ENCODE measurements around the gene MLXIPL.

The MLXIPL gene

DNA sequence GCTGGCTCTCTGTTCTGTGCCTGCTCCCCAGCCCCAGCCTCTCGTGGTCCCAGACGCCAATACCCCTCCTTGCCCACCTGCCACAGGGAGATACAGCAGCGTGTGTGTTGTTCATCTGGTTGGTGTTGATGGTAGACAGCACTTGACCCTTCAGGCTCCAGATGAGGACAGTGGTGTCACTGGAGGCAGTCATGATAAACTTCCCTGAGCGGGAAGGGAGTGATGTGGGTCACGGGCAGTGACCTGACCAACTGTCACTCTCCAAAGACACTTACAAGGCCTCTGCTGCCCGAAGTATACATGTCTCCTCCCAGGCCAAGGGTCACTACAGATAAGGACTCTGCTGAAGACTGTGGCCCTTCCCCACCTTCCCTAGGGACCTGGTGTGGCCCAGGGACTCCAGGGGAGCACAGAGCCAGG lies 51.5 kb downstream of the MLXIPL start:
- Histone ChIP-seq H3K4me1 (no peaks in the 10 kb centered on the region), H3K27ac (no peak overlapping the region), H3K9me3 (ENCODE audit: control insufficient read depth, low read length) (no peaks in the 10 kb centered on the region), H3K9ac (no peak overlapping the region), H2AFZ (no peak overlapping the region), H3K4me3 (ENCODE audit: low read depth, low read length) (no peak overlapping the region), H3K4me2 (ENCODE audit: low read length) (no peak overlapping the region), H3K36me3 (ENCODE audit: control insufficient read depth, insufficient read depth, low read length) (no peaks in the 10 kb centered on the region), H3K79me2 (peaks cover 5% of the 10 kb centered on the region), H3K27me3 (ENCODE audit: control insufficient read depth, insufficient read depth, low read length) (no peaks in the 10 kb centered on the region)
- TF ChIP-seq, protein P1, sequence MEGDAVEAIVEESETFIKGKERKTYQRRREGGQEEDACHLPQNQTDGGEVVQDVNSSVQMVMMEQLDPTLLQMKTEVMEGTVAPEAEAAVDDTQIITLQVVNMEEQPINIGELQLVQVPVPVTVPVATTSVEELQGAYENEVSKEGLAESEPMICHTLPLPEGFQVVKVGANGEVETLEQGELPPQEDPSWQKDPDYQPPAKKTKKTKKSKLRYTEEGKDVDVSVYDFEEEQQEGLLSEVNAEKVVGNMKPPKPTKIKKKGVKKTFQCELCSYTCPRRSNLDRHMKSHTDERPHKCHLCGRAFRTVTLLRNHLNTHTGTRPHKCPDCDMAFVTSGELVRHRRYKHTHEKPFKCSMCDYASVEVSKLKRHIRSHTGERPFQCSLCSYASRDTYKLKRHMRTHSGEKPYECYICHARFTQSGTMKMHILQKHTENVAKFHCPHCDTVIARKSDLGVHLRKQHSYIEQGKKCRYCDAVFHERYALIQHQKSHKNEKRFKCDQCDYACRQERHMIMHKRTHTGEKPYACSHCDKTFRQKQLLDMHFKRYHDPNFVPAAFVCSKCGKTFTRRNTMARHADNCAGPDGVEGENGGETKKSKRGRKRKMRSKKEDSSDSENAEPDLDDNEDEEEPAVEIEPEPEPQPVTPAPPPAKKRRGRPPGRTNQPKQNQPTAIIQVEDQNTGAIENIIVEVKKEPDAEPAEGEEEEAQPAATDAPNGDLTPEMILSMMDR (IDR thresholded peaks at IDR 0.05): no peak

DNA sequence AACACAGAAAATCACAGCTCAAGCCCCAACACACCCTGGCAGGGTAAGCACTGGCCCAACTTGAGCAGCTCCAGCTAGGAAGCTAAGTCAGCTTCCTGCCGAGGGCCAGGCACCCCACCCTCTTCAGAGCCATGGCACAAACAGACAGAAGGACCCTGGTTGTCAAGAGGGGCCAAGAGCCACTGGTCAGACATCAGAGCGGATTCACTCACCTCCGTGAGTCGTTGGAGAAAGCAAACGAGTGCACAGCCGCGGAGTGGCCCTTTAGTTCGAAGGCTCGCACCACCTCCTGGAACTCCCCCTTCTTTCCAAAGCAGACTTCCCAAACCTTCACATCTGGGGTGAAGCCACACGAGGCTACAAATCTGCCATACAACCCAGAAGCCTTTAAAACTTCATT lies 53.3 kb downstream of the MLXIPL start:
- Histone ChIP-seq H3K79me2 (no peaks in the 10 kb centered on the region), H3K9ac (no peak overlapping the region), H2AFZ (no peak overlapping the region), H3K9me3 (ENCODE audit: control insufficient read depth, low read length) (no peaks in the 10 kb centered on the region), H3K4me2 (ENCODE audit: low read length) (no peak overlapping the region), H3K36me3 (ENCODE audit: control insufficient read depth, insufficient read depth, low read length) (no peaks in the 10 kb centered on the region), H3K4me1 (no peaks in the 10 kb centered on the region), H3K4me3 (ENCODE audit: low read depth, low read length) (no peak overlapping the region), H3K27ac (no peak overlapping the region), H3K27me3 (ENCODE audit: control insufficient read depth, insufficient read depth, low read length) (no peaks in the 10 kb centered on the region)
- TF ChIP-seq, protein P1 (IDR thresholded peaks at IDR 0.05): no peak

DNA sequence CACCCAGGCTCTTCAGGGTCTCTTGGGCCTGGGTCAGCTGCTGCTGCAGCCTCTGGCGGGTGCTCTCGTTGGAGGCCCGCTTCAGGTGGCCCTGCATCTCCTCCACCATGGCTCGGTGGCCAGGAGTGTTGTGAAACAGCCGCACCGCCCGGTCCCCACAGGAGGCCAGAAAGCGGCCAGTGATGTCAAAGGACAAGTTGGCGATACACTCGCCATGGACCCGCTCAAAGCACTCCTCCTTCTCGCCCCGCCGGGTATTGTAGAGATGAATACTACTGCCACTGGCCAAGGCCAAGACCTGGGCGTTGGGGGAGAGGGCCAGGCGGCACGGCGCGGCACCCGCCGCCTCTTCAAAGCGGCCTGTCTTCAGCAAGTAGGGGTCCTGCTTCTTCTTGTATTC lies 53.8 kb downstream of the MLXIPL start:
- no peaks in the 10 kb centered on the region for H3K79me2 ChIP-seq
- H3K36me3 ChIP-seq (ENCODE audit: control insufficient read depth, insufficient read depth, low read length): no peaks in the 10 kb centered on the region

DNA sequence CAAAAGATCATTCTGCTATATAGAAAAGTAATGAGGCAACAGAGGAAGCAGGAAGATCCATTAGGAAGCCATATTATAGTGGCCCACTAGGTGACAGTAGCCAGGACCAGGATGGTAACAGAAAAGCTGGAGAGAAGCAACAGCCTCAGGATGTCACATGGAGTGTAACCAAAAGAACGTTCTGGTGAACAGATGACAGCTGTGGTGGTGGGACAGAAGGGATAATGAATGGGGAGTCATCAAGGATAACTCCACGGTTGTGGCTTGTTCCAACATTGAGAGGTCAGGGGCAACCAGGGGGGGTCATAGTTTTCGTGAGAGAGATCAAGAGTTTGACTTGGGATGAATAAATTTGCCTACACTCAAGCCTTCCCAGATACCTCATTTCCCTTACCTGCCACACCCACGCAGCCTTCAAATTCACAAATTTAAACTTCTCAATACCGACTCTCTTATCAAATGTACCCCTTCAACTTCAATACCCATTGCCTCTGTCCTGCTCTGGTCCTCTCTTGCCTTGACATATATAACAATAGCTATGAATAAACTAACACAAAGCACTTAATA lies 55.2 kb downstream of the MLXIPL start:
- Histone ChIP-seq H3K4me1 (no peaks in the 10 kb centered on the region), H3K9ac (no peak overlapping the region), H3K27ac (no peak overlapping the region), H3K79me2 (no peaks in the 10 kb centered on the region), H3K9me3 (ENCODE audit: control insufficient read depth, low read length) (no peaks in the 10 kb centered on the region), H3K4me2 (ENCODE audit: low read length) (no peak overlapping the region), H2AFZ (no peak overlapping the region), H3K4me3 (ENCODE audit: low read depth, low read length) (no peak overlapping the region), H3K36me3 (ENCODE audit: control insufficient read depth, insufficient read depth, low read length) (no peaks in the 10 kb centered on the region), H3K27me3 (ENCODE audit: control insufficient read depth, insufficient read depth, low read length) (no peaks in the 10 kb centered on the region)
- TF ChIP-seq, protein P1 (IDR thresholded peaks at IDR 0.05): no peak

More for the DNA sequence above, 53.8 kb downstream of the MLXIPL start:
- Histone ChIP-seq H2AFZ (no peak overlapping the region), H3K9me3 (ENCODE audit: control insufficient read depth, low read length) (no peaks in the 10 kb centered on the region), H3K4me2 (ENCODE audit: low read length) (no peak overlapping the region), H3K4me3 (ENCODE audit: low read depth, low read length) (no peak overlapping the region), H3K9ac (no peak overlapping the region), H3K27ac (no peak overlapping the region), H3K27me3 (ENCODE audit: control insufficient read depth, insufficient read depth, low read length) (no peaks in the 10 kb centered on the region), H3K4me1 (no peaks in the 10 kb centered on the region)
- TF ChIP-seq, protein P1 (IDR thresholded peaks at IDR 0.05): no peak
